ENCODE measurements around the gene PLA2G2C.

GRCh38 chr1:20168564-20169491 is 17.5 kb downstream of the PLA2G2C start:
- TF ChIP-seq CTCF (IDR thresholded peaks at IDR 0.05), result no peak
- TF ChIP-seq GABPB1 (CRISPR knock-in tag; IDR thresholded peaks at IDR 0.05), result no peak

Measured in WTC11 (cell line).